GM18909 (cell line): Measurements from ENCODE around the gene MIPOL1.
"Not testable (repeated sequence)": the region's sequence is repeated elsewhere in the genome, so short reads cannot be mapped to it uniquely, and the experiment has no call there.

Source experiments
- ATAC-seq: cut with Tn5 transposase; IDR thresholded peaks from one replicate; pipeline ENCODE4 v1.9.1; 2021; ENCODE audit warnings: mild to moderate bottlenecking; ENCODE audit not compliant: unreplicated experiment, poor library complexity

The MIPOL1 gene

DNA sequence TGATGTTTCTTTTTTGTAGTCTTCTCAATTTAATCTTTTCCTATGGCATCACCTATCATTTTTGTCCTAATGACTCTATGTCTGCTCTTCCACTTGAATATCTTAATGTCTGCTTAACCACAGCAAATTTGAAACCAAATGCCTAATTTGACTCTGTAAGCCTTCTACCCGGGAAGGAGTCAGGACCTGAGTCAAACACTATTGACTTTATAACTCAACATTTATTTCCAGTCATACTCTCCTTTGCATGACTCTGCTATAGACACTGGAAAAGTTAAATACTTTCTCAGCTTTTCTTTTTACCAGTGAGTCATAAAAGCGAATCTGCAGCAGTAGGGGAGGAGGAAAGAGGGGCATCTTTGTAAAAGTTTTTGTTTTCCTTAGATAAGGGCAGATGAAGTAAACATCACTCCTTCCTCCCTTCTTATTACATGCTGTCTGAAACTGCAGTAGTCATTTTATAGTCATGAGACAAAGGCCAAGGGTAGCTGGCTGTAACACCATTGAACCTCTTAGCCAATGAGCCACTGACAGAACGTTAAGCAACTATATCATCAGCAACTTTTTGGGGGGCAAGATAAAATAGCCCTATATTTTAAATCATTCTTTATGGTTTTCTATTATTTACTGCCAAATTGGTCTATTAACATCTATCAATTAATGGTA lies 179.3 kb downstream of the MIPOL1 start:
- no peak for ATAC-seq

DNA sequence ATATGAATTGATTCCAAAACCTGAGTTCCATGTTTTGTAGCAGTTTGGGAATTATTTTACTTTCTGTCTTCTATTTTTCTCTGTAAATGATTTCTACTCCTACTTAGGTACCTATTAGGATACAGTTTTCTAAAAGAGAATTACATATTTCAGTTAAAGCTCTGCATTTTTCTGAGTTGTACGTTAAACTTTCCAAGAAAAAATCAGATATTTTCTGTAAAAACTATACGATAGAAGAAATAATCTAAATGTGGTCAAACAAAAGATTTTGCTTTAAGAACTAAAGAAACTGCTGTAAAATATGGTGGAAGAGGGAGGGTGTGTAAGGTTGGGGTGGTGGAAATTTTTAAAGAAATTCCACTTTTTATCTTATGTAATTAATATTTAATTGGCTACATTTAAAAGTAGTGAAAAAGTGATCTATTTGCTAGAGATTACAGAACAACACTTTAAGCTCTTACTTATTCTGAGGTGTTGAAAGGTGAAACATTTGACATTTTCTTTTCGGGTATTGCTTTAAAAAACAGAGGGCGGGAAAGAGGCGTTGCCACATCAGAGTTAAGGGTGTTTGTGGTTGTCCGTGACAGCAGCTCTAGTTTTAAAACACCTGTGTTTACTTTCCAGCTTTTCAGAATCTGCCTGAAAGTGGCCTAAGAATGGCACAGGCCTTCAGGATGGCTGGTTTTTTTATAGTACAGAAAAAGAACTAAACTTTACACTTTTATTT lies 187.3 kb downstream of the MIPOL1 start:
- no peak for ATAC-seq

DNA sequence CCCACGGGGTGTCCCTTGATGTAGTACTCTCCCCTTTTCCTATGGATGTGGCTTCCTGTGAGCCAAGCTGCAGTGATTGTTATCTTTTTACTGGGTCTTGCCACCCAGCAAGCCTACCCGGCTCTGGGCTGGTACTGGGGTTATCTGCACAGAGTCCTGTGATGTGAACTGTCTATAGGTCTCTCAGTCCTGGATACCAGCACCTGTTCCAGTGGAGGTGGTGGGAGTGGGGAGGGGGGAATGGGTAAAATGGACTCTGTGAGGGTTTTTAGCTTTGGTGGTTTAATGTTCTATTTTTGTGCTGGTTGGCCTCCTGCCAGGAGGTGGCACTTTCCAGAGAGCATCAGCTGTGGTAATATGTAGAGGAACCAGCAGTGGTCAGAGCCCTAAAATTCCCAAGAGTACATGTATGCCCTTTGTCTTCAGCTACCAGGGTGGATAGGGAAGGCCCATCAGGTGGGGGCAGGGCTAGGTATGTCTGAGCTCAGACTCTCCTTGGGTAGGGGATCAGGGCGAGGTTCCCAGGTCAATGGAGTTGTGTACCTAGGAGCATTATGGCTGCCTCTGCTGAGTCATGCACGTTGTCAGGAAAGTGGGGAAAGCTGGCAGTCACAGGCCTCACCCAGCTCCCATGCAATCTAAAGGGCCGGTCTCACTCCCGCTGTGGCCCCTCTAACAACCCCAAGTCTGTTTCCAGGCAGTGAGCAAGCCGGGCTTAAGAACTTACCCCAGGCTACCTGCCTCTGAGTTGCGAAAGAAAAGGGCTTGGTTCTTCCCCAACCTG lies 199.6 kb downstream of the MIPOL1 start:
- ATAC-seq: not testable (repeated sequence)

DNA sequence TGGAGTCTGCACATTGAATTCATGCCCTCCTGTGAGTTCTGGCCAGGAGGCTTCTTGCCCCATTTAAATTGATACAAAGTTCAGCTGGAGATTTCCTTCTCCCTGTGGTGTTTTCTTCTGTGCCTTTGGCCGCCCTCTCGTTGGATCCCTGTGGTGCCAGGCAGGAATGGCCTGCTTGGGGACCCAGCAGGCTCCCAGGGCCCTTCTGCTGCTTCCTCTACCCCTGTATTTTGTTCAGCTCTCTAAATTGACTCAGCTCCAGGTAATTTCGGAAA lies 200.1 kb downstream of the MIPOL1 start:
- no peak for ATAC-seq

DNA sequence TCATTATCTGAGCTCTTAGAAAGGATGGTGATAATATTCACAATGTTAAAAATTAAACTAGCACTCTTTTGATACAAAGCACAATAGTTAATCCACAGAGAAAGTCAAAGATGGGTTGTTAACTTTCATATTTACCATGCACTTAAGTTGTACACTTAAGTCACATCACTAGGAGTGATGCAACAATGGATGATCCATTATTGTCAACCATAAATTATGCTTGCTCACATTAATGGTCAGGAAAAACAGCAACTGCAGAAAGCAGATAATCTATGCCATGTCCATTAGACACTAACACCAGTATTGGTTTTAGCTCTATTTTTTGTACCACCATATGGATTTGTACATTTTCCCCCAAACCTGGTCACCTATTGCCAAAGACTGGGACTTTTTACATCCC lies 201.8 kb downstream of the MIPOL1 start:
- ATAC-seq: no peak

DNA sequence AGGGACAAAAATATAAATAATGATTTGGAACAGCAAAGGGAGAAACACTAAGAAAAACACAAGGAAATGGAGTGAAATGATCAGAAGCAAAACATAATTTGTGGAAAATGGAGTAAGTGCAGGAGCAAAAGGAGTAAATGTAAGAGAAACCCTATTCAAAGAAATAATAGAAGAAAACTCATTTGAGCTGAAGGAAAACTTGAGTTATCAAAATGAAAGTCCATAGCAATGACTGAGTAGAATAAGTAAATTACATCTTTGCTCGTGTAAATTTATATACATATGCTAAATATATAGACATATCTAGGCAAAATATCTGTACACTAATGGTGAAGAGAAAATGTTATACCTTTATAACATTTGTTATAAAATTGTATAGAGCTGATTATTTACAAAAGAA lies 203.4 kb downstream of the MIPOL1 start:
- no peak for ATAC-seq

DNA sequence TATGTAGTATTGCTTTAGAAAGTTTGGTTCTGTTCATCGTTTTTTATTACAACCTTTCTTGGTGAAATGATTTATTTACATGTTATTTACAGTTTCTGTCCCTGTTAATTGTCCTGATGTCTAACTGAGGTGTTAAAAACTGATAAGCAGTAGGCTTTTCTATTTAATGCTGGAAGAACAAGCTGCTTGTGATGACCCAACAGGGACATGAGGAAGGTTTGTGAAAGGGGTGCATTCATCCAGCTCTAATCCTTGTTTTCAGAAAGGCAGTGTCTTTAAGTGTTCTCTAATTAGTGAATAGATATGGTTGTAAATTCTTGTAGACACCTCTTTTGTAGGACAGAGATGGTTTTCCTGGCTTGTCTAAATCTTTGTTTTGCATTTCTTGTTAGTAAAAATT lies 205.9 kb downstream of the MIPOL1 start:
- ATAC-seq: no peak

DNA sequence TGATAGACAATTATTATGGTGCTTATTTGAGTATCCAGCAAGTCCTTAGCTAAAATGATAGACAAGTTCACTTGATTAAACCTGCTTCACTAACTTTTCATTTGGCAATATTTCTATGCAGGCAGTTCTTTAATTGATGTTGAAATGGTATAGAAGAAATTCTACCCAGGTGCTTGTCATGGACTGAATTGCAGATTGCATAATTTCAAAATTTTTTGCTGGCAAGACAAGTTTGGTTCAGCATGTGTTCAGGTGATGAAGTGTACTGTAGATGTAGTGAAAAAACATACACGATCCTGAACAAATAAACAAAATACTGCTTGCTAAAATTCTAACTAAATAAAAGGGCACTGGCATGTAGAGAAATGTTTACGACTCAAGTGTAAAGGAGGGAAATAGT lies 208.4 kb downstream of the MIPOL1 start:
- ATAC-seq: no peak

DNA sequence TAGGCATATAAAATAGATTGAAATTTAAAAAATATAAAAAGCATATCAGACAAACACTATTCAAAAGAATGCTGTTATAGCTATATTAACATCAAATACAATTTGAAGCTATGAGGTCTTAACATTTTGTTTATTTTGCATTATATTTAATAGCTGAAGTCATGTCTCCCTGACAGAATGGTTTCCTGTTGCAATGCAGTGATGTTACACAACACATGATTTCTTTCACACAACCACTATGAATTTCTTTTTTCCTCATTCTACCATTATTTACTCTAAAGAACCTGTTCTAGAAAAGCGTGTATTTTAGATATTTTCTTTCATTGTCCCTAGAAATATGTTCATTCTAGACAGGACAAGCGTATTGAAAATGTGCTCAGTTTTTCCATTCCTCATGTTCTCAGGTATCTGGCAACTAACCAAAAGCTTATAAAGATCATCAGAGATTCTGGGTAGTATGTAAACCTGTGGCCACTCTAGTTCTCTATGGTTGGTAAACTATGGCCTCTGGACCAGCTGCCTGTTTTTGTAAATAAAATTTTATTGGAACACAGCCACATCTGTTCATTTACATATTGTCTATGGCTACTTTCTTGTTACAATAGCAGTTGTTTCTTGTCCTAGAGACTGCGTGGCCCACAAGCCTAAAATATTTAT lies 213.5 kb downstream of the MIPOL1 start:
- no peak for ATAC-seq

DNA sequence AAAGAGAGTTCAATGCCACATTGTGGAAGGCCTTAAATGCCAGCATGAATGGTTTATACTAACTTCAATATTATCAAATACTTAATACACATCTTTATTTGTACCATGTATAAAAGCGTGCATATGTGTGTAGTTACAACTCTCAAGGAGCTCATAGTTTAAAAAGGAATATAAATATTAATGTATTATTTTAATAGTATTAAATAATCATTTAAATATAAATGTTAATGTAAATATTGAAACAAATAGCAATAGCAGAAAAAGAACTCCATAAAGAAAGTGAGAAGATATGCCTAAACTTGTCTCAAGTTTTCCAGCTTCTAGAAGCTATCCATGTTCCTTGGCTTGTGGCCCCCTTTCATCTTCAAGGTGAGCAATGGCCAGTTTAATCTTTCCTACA lies 215.3 kb downstream of the MIPOL1 start:
- no peak for ATAC-seq

DNA sequence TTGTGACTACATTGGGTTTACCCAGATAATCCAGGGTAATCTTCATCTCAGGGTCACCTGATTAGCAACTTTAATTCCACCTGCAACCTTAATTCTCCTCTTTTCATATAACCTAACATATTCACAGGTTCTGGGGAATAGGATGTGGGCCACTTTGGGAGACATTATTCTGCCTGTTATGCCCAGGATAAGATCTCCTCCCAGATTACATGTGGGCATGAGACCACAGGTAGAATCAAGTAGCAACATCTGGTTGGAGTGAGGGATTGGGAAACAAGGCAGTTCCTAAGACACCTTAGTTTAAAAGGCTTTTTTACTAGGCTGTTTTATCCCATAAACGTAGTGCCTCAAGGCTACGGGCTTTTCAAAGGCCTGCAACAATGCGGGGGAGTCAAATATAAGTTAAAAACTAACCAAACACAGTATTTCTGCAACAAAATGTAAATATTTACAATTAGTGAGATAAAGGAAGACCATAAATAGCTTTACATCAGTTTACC lies 215.8 kb downstream of the MIPOL1 start:
- ATAC-seq: no peak

DNA sequence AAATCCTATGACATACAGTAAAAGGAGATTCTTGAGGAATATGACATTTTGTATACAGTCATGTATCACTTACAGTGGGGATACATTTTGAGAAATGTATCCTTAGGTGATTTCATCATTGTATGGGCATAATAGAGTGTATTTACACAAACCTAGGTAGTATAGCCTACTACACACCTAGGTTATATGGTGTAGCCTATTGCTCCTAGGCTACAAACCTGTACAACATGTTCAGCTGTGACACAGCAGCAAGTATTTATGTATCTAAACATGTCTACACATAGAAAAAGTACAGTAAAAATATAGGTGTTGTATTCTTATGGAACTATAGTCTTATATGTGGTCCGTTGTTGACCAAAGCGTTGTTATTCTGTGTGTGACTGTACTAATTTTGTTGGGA lies 218.5 kb downstream of the MIPOL1 start:
- ATAC-seq: no peak

DNA sequence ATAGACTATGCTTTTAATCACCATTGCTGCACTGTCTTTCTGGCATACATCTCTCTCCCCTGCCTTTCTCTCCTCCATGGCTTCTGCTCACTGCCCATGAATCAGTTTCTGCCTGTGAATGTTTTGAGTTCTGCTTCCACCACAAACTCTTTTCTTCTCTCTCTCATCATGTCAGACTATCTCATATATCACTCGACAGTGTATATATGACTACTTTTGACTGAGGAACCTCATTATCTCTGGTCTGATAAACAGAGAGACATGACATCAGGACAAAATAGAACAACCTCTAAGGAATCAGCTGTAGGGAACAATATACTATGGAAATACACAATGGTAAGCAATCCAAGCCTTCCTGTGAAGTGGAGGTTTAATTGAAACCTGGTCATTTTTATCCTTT lies 219.4 kb downstream of the MIPOL1 start:
- ATAC-seq: no peak

DNA sequence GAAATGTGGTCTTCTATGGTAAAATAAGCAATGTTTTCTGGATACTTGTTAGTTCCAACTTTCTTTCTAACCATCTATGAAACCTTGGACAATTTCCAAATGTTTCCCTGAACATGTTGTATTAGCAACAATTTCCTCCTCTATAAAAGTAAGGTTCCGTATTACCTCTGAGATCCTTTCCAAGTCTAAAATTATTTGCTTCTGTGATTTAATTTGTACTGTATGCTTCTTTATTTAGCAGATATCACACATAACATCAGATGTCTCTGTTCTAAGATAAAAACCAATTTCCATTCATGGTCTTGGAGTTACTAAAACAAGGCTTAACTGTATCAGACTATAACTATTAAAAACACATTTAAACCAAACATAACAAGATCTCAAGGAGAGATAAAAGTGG lies 220.1 kb downstream of the MIPOL1 start:
- no peak for ATAC-seq

DNA sequence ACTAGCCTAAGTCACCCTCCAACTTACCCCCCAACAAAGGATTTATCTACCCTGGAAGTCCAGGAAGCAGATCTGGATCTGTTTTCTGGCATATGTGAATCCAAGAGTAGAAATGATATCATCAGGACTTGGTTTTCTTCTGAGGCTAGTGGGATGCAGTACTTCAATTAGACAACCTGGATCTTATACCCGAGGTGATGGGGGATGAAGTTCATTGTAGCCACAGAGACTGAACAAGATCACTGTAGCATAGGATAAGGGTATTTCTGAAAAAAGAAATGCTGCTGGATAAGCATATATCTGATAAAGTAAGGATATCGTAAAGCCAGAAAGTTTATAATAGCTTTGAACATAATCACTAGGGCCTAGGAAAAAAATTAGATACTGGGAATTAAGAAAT lies 222.9 kb downstream of the MIPOL1 start:
- ATAC-seq: no peak

DNA sequence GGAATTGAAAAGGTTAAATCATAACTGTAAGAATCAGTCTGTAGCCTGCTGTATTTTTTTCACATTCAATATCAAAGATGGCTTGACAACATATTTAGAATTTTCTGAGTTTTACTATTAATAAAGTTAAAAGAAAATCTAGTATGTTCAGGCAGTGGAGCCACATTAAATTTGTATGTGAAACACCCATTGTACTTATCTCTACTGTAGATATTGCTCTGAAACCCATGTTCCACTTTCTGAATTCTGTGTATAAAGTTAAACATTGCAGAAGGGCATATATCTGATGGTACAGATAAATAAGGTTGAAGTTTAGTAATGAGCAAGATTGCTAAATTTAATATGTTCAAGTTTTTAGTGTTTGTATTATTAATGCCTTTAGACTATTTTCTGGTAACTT lies 224.6 kb downstream of the MIPOL1 start:
- ATAC-seq: no peak

DNA sequence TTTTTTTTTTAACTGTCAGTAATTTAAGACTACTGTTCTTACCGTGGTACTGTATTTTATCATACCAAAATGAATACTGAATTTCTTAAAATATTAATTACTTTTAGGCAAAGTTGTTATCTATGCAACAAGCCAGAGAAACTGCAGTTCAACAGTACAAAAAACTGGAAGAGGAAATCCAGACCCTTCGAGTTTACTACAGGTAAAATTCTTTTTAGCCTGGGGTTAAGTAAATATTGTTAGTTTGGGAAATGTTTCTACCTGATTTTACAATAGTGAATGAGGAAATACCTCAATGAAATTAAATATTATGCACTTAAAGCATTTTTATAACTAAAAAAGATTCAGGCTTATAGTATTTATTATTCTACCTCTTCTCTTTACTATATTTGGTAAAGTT lies 225.0 kb downstream of the MIPOL1 start:
- ATAC-seq: no peak

DNA sequence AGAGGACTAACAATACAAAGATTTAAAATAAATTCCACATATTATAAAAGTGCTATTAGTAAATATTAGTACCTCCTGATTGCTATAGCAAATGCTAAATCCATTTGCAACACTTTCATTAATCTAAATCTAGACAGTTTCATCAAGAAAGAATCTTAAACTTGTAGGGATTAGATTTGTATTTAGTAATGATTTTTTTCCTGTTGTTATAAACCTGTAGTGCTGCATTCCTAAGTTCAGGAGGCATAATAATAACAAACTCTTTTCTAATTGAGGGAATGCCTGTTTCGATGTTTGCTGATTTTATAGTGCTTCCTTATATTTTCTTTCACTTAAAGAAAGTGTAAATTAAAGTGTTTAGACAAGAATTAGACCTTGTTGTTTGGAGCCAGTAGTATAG lies 231.2 kb downstream of the MIPOL1 start:
- ATAC-seq: no peak

DNA sequence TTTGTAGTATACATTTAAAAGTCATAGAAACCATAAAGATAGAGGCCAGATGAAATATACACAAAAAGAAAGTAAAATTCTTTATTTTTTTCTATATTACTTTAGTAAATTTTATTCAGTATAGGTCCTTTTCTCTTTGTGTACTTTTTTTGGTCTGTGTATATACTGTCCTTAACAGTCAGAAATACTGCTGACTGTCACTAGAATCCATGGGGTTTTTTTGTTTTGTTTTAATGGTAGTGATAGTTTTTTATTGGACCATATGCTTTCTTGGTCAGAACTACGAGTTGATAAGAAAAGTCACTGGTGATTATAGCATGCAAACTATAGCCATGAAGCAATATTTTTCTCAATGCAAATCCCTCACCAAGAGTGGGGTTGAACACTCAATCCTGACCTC lies 231.9 kb downstream of the MIPOL1 start:
- no peak for ATAC-seq

DNA sequence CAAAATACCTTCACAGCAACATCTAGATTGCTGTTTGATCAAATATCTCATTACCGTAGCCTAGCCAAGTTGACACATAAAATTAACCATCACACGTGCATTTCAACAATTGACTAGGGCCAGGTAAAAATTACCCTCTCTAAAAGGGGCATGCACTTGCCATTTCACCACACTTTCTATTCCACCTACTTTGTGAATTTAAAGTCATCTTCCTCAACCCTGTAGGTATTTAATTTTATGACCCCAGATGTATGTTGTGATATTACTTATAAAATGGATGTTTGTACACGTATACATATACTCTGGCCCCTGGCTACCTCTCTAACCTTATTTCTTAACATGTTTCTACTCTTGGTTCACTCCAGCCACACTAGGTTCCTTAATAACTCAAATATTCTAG lies 237.1 kb downstream of the MIPOL1 start:
- ATAC-seq: no peak

DNA sequence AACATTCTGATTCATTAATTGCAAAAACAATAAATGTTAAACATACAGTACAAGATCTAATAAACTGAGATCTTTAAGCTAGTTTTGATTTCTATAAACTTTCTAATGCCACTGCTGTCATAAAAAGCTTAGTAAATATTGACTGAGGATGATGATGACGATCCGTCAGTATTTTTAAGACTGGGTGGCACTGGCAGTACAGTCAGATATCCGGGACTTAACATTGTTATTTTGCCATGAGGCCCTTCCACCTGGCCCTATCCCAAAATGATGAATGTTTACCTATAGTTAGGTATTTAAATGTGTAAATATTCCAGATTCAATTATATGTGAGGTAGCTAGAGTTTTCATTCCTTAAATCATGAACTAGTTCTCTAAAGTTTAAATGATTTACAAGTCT lies 238.8 kb downstream of the MIPOL1 start:
- no peak for ATAC-seq
